H4 (cell line): ENCODE results near the gene RNF157. TPM values are rescaled to one million over a fixed set of nuclear protein-coding genes. Genes with fewer than 3 reads are reported as not detected.

Experiments used
- total RNA-seq: library from RNA; depleted of rRNA; stranded (reverse); fragments of >200 nt; shearing (Covaris generic); gene quantifications from 2 replicates; pipeline ENCODE4 v1.2.3, GENCODE V29; 2014; rRNA removed

RNF157 gene
- total RNA-seq, 1 experiment from 2014 or later: 7.8 TPM

Other genes with a start within 250 kb of the RNF157 start
- 0.49 and 1.9 TPM in 2 replicates for gene CDK3, start 239.6 kb downstream of the RNF157 start, total RNA-seq
- not detected in 2 replicates for gene EVPL, start 213.2 kb downstream of the RNF157 start, total RNA-seq
- 37.3 and 39.7 TPM in 2 replicates for gene SRP68, start 168.0 kb downstream of the RNF157 start, total RNA-seq
- gene GALR2, start 165.7 kb downstream of the RNF157 start, total RNA-seq: 0.14 TPM in 1 of 2 replicates, not detected in the other
- gene ZACN, start 161.3 kb downstream of the RNF157 start, total RNA-seq: not detected in 2 replicates
- 51.4 and 51.5 TPM in 2 replicates for gene EXOC7, start 136.7 kb downstream of the RNF157 start, total RNA-seq
- gene FOXJ1, start 99.2 kb downstream of the RNF157 start, total RNA-seq: not detected in 2 replicates
- 3.9 and 7.7 TPM in 2 replicates for gene UBALD2, start 24.9 kb upstream of the RNF157 start, total RNA-seq
- 2.3 and 2.4 TPM in 2 replicates for gene QRICH2, start 67.8 kb upstream of the RNF157 start, total RNA-seq
- 48.1 and 49.7 TPM in 2 replicates for gene PRPSAP1, start 113.4 kb upstream of the RNF157 start, total RNA-seq
- gene SPHK1, start 144.1 kb upstream of the RNF157 start, total RNA-seq: 7.8 and 9.2 TPM in 2 replicates
- gene UBE2O, start 212.7 kb upstream of the RNF157 start, total RNA-seq: 14.7 and 16.2 TPM in 2 replicates
- not detected in 2 replicates for gene AANAT, start 227.1 kb upstream of the RNF157 start, total RNA-seq